HG03442 (cell line): Measurements from ENCODE around the gene INSYN2B.

Experiments
- ATAC-seq: cut with Tn5 transposase; IDR thresholded peaks from one replicate; pipeline ENCODE4 v1.9.1; 2021; ENCODE audit warnings: mild to moderate bottlenecking, moderate library complexity; ENCODE audit not compliant: unreplicated experiment

The INSYN2B gene

DNA sequence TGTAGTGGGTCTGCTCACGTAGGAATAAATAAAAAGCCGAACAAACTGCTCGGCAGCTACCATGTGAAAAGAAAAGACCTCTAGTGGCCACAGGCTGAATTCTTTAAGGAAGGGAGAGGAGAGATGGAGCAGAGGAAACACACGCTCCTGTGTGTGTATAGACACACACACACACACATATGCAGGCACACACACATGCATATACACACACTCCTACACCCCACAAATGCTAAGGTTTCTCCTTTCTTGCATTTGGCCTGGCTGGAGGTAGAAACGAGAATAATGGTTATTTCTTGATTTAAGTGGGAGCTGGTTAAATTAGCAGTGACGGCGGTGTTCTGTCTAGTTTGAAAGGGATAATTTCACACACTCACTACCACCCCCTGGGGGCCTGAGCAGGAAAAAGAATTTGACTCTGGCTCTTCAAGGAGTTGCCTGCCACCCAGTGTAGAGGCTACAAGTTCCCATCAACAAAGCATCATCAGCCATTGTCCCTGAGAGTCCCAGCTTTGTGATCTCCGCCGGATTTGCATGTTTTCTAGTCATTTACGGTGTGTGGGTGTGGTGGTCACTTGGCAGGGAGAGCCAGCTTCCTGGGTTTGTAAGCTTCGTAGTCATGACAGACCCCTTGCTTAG, at the start of gene INSYN2B:
INSYN2B (minus strand) TSS at position 78 of the 636 bp plus-strand sequence. CDS start 96,597 bp downstream, outside the sequence.
- peak; percentile 51 for ATAC-seq

DNA sequence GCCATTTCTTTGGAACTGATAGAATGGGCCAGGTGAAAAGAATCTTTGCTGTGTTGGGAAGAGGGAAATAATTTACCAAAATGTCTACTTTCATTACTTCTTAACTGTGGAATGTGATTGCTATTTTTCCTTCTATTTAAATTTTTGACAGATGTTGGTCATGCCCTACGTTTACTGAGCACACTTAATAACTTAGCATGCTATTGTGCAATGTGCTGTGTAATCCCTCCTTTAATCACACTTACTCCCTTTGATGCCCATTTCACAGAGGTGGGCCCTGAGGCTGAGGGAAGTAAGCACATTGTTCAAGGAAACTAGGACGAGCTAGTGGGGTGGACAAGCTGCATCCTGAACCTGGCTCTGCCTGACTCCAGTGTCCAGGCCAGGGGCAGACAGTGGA, 47.8 kb upstream of the INSYN2B start:
- ATAC-seq = no peak

DNA sequence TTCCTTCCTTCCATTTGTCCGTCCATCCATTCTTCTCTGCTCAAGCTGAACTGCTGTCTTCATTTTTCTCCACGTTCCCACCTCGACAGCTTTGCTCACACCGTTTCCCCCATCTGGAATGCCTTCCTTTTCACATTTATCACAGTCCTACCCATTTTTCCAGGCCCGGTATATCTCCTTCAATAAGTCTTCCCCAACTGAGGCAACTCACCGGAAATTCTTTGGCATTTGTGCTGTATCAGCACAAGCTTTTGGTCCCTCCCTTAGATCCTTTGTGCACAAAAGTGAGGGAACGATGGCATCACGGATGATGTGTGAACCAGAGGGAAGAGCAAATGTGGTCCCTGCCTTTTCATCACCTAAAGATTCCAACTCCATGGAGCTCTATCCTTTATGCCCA, 45.6 kb upstream of the INSYN2B start:
- ATAC-seq = no peak

DNA sequence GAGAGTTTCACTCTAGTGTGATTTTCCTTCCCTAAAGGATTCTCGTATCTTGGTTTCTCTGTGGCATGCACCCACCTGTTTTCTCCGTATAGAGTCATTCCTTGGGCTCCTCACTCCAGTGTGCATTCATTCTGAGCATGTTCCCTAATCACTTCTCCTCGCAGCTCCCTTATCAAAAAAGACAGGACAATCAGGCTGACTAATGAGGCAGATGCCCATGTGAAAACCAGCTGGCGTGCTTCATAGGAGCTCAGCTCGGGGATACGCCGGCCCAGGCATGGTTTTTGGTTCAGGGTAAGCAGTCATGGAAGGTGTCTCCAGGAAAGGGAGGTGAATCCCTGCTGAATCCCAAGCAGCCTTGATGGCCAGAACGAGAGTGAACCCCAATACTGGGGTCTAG, 41.2 kb upstream of the INSYN2B start:
- no peak for ATAC-seq

DNA sequence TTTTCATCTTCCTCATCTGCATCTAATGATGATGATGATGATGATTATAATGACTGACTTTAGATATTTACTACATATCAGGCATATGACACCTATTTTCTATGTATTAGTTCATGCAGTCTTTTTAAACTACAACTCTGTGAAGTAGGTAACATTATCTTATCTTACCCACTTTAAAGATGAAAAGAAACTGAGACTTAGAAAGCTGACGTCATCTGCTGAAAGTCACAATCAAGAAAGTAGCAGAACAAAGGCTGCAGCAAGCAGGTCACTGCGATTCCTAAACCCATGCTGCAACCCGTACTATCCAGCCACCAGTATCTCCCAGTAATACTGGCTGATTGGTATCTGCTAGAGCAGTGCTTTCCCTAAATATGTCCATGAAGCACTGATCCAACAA, 40.1 kb upstream of the INSYN2B start:
- no peak for ATAC-seq

DNA sequence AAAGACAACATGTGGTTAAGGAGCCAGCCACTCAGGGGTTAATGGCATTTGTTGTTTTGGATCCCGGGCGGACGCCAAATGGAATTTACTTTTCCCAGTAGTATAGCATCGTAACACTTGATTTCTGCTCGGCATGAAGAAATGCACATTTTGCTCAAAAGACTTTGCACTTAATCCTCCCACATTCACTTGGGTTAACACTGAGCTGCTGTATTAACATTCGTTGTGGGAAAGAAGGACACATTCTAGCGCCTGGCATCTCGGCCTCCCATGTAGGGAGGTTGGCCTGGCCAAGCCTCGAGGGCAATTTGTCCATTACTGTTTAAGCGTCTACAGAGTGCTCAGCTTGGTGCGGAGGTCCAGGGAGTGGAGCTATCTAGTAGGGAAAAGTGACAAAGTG, 32.3 kb upstream of the INSYN2B start:
- ATAC-seq = no peak

DNA sequence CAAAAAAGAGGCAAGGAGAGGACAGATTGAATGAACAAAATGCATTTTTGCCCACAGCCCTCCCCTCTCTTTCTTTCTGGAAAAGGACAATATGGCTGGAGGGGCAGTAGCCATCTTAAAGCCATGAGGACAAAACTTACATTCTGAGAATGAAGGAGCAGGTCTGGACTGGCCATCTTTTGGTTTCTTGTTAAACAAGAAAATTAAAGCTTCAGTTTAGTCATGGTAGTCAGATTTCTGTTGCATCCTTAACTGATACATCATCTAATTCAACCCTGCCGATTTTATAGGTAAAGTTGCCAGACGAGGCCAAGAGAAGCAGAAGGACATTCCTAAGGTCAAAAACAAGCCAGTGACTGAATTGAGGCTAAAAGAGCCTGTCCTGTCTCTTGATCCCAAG, 31.5 kb upstream of the INSYN2B start:
- ATAC-seq = no peak

DNA sequence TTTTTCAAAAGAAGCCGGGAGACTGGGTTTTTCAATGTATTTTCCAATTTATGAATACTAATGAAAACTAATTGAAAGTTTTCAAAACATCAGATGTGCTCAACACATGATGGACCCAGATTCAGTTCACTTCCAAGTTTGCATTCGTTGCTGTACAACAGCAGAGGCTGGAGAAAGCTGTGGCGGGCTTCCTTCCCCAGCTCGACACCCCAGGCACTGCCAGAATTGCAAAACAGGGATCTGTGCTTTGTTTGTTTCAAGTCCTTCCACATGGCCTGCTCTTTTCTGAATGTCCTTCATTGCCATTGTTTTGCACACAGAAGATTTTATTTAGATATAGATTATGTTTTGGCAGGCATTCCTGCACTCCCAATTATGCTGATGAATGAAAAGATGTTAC, 30.3 kb upstream of the INSYN2B start:
- ATAC-seq = no peak

DNA sequence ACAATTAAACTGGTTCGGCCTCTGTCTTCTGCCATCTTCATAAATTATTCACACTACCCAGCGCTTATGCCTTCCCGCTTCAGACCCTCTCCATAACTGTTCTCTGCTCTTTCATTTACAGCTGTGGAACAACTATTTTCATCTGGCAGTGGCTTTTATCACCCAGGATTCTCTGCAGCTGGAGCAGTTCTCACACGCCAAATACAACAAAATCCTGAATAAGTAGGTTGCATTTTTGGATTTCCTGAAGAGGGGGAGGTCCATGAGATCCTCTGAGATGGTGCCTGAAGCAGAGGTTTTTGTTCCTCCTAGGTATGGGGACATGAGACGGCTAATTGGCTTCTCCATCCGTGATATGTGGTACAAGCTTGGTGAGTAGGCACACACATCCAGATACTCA, 28.1 kb upstream of the INSYN2B start:
- ATAC-seq = no peak

DNA sequence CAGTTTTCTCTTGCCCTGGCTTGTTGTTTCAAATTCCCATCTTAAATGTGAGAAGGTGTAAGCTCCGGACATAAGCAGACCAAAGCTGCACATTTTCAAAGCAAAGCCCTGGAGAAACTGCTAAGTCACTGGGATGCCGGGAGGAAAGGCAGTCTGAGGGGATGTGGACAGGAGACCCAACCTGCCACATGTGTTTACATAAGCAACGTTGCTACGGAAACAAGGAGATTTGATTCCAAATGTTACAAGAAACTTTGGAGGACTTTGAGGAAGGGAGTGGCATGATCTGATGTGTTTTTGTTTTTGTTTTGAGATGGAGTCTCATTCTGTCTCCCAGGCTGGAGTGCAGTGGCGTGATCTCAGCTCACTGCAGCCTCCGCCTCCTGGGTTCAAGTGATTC, 25.7 kb upstream of the INSYN2B start:
- ATAC-seq = no peak

DNA sequence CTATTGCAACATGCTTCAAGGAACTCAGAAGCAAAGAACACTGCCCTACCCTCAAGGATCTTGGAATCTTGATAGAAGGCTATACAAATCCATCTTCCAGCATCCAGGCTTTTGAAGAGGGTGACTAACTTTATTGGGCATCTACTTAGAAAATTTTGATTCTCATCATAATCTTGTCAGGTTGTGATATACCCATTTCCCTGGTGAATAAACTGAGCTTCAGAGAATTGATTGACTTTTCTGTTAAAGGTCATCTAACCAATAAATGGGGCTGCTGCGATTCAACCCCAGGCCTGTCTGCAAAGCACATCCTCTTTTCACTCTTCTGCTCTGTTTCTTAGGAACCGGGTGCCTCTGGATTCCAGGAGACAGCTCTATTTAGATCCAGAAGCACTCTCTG, 19.9 kb upstream of the INSYN2B start:
- ATAC-seq = no peak

DNA sequence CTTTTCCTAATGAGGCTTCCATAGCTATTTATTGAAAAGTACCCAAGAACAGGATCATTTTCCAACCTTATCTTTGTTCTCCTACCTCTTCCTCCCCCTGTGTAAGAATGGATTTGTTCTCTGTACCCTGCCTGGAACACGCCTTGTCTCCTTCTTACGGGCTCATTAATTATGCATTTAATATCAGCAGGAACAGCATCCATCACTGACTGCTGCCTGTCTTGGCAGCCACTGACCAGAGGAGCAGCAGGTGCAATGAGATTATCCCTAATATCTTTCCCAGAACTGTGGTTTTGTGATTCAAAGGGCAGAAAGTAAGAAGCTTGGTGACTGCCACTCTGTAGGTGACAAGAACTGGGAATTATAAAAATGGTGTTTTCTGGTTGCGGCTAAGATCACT, 19.3 kb upstream of the INSYN2B start:
- ATAC-seq = no peak

DNA sequence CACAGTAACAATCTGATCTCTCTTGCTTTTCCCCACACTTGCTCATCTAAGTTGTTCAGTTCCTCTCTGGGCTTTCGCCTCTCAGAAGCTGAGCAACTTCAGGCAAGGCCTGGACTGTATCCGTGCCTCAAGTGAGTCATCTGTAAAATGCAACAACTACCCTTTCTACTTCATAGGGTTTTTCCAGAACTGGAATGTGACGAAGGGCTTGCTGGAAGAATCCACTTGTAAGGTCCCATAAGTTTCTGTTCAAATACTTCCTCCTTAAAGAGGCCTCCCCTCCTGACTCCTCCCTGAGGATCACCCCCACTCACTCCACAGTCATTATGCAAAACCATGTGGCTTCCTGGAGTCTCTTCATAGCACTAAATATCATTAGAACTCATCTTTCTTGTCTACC, 17.5 kb upstream of the INSYN2B start:
- ATAC-seq = peak; percentile 76

DNA sequence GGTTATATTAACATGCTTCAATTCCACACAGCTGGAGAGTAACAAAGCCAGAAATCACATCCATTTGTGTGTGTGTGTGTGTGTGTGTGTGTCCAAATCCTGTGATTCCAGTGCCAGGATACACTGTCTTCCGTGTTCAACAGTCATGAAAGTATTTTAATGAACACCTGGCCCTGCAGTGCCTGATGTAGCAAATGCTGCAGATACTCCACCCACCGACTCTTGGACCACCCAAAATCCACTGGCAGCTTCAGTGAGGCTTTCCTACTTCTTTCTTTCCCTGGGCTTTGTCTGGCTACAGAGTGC, 13.1 kb upstream of the INSYN2B start:
- no peak for ATAC-seq

DNA sequence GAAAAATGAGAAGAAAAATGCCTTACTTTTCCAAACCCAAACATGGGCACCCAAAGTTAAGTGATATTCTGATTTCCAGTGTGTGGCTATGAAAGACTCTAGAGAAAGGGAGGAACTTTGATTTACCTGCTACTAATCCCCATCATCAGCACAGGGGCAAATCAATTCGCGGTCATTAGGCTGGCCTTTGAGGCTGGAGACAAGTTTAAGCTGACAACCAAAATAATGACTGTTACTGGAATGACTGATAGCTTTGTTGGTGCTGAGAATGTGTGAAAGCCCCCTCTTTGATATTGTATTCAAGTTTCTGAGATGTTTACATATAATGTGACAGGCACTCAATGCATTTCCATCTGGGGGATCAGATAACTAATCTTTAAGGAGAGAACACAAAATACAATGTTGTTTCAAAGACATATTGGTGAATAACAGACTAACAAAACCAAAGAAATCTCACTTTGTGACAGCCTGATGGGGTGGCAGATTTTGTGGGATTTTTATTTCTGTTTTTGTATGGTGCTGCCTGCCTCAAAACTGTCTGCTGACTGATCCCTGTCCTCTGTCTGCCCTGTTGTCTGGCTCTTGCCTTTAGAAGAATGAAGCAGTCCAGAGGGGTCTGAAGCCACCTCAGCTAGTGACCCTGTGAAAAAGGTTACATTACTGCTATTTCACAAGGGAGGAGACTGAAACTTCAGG, 12.6 kb upstream of the INSYN2B start:
- ATAC-seq = no peak

DNA sequence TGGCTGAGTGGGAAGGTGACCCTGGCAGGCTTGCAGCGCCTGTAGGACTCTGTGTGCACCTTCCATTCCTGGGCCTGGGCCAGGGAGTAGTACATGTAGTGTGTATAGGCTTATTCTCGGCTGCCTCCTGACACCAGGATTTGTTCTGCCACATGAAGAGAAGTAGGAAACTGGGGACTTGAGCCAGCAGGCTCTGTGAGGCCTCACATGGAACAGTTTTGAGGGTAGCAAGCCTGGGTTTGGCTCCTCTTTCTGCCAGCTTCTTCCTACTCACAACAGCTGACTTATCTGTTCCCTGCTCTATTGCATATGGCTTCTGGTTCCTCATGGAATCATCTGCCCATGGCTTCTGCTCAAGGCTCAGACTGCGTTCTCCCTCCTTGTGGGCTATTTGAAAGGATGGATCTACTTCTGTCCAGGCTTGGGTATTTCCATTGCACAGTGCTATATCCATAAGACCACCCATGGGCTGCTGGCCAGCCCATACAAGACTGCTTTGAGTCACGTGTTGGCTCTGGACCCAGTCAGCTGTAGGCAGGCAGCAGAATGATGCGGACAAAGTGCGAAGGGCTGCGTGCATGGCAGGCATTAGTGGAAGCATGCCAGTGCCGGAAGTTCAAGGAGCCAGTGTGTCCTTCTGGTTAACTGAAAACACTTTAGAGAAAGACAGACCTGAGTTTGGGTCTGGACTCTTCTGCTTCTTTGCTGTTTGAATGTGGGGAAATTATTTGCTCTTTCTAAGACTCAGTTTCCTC, 11.0 kb upstream of the INSYN2B start:
- no peak for ATAC-seq

DNA sequence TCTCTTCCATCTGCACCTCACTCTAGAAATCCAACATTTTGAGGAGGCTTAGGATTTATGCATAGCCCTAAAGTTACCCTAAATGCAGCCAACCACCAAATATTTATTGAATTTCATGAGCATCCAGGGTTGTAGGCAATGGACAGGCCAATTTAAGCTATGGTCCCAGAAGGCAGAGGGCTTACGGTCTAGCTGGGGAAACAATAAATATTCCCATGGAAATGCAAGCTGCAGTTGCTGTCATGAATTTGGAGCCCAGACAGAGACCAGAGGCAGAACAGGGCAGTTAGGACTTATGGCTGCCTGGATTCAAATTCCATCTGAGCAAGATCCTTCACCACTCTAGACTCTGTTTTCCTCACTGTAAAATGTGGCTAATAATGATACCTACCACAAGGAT, 9.1 kb upstream of the INSYN2B start:
- no peak for ATAC-seq

DNA sequence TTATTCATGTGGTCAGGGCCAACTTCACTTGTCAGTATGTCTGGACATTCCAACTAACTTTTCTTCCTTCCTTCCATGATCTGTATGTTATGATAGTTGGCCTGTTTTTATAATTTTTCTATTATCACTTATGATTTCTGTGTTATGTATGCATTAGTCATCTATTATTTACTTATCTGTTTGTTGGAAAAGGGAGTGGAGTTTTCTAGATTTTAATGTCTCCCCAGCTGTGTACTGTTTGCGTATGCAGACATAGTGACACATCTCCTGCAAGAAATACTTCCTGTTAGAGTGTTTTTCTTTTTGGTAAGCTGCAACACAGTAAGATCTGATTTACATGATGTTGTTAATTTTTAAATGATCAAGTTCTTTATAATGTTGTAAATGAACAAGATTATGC, 8.7 kb upstream of the INSYN2B start:
- ATAC-seq = no peak

DNA sequence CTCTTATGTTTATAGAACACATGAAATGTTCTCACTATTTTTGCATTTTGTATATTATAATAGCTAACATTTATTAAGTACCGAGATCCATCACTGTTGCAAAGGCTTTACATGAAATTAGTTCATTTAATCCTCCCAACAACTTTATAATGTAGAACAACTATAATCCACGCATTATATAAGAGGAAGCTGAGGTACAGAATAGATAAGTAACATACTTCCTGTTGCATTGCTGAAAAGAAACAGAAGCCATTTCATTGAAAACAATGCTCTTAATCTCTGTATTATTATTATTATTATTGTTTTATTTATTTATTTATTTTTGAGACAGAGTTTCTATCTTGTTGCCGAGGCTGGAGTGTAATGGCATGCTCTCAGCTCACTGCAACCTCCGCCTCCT, 7.9 kb upstream of the INSYN2B start:
- ATAC-seq = no peak

DNA sequence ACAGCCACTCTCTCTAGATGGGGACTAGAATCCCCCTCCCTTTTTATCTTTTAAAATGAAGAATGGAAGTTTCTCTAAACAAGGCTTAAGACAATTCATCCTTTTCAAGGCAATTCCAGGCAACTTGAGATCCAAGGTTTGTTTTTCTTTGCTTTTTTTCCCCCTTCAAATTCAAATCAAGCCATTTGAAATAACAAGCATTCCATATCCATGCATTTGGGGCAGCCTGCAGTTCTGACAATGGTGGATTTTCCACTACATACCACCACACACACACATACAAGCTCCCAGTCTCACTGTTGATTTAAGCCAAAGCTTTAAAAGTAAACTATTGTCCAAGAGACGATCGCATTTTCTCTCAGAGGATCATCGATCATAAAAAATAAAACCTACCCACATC, 424 bp downstream of the INSYN2B start:
- ATAC-seq = no peak

DNA sequence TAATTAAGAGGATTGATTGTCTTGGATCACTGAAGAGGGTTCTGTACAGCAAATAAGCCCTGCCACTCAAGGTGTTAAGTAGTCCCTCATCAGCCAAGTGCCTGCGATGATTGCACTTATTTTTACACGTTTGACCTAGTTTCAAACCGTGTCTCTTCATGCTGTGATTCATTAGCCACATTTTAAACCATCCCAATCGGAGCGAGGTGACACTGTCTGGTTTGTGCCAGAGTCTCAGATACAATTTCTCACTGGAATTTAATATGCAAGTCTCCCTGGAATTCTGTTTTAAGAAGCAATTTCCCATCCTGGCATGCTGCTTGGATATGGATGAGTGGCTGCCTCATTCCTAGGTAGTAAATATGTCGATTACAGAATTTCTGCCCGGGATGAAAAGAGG, 1.6 kb downstream of the INSYN2B start:
- ATAC-seq = no peak

DNA sequence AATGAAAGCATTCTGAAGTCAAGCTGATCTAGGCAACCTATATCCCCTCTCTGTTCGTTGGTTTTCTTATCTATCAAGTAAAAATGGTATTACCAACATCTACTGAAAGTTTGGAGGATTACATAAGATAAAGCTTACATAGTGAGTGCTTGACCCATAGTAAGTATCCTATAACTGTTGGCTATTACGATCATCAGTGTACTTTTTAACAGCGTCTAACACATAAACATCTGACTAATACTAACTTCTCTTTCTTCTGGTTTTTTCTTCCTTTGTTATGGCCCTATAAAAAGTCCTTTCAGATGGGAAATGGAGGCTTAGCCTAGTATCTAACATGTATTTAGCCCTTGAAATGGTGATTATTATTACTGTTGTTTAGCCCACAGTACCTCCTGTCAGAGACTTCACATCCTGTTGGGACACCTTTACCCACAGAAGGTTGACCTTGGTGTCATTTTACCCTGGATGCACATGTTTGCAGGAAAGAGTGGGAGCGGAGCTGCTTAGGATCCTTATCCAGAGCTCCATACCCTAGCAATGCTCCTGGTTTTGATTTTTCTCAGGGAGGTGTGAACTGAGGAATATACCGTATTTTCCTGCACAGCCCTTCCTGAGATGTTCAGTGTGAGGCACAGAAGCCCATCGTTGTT, 6.0 kb downstream of the INSYN2B start:
- no peak for ATAC-seq
